HUES6 (cell line): ENCODE measurements around the gene SLC25A21.

Experiments
- H3K27ac ChIP-seq: 2 replicates; pipeline ENCODE4 v1.7.0; 2013; ENCODE audit warnings: low read depth, mild to moderate bottlenecking, low read length, inconsistent platforms
- H3K27me3 ChIP-seq: 2 replicates; pipeline ENCODE4 v1.6.1; 2013; ENCODE audit warnings: low read length; ENCODE audit not compliant: control insufficient read depth, insufficient read depth
- H3K36me3 ChIP-seq: 2 replicates; pipeline ENCODE4 v1.6.1; 2013; ENCODE audit warnings: low read length; ENCODE audit not compliant: control insufficient read depth, insufficient read depth
- H3K4me1 ChIP-seq: 2 replicates; pipeline ENCODE4 v1.6.1; 2013; ENCODE audit warnings: low read length; ENCODE audit not compliant: control insufficient read depth, insufficient read depth
- H3K4me3 ChIP-seq: 2 replicates; pipeline ENCODE4 v1.5.1; 2013; ENCODE audit warnings: low read depth, low read length
- H3K9ac ChIP-seq: one replicate; pipeline ENCODE4 v1.6.1; 2013; ENCODE audit warnings: mild to moderate bottlenecking, low read length
- H3K9me3 ChIP-seq: 2 replicates; pipeline ENCODE4 v1.6.1; 2013; ENCODE audit warnings: low read depth, low read length; ENCODE audit not compliant: control insufficient read depth, insufficient read depth

Gene SLC25A21

DNA sequence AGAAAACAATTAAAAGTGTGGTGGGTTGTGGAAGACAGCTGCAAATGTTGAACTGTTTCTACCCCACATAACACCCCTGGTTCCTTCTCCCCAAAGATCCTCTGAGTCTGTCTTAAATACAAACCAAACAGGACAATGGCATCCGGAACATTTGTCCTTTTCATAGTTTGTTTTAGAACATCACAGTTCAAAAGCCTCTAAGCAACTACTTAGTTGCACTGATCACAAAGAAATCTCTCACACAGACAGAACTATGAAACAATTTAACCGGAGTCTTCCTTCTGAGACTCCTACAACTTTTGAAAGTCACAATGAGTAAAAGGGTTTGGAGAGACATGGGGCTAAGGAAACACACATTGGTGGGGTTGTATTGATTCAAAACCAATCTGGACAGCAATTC, 125.6 kb downstream of the SLC25A21 start:
- no peak overlapping the region for H3K4me3 ChIP-seq
- no peaks in the 10 kb centered on the region; the same call in 1 of the 2 replicates for H3K4me1 ChIP-seq
- no peaks in the 10 kb centered on the region for H3K36me3 ChIP-seq
- no peaks in the 10 kb centered on the region for H3K9me3 ChIP-seq
- H3K27ac ChIP-seq: no peak overlapping the region
- no peak overlapping the region for H3K9ac ChIP-seq
- no peaks in the 10 kb centered on the region for H3K27me3 ChIP-seq

DNA sequence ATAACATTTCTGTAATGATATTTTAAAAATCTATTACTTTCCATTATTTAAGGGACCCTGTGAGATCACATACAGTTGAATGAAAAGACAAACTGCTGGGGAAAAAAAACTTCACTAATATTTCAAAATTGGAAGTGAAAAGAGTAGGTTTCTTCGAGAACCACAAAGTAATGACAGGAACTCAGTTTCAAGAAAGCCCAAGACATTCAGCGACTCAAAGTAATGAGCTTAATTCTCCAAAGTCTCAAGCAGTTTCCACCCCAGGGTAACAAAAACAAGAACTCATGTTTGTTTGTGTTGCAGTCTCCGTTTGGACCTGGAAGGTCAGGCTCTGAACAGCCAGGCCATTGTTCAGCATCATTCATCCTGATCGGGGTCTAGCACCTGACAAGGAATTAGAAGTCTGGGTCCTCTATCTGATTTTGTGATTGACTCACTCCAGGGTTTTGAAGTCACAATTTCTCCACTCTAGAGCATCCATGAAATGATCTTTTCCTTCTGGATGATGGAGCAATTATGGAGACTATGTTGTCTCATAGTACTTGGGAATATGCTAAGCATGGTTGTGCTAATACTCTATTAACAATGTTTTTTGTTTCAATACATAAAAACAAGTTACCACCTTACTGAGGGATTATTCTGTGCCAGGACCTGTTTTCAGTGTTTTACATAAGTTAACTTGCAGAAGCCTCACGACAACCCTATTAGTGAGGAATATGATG, 126.9 kb downstream of the SLC25A21 start:
- no peak overlapping the region for H3K4me3 ChIP-seq
- H3K27ac ChIP-seq: no peak overlapping the region
- H3K4me1 ChIP-seq: no peaks in the 10 kb centered on the region
- H3K9me3 ChIP-seq: no peaks in the 10 kb centered on the region
- H3K9ac ChIP-seq: no peak overlapping the region
- H3K36me3 ChIP-seq: no peaks in the 10 kb centered on the region
- no peaks in the 10 kb centered on the region for H3K27me3 ChIP-seq

DNA sequence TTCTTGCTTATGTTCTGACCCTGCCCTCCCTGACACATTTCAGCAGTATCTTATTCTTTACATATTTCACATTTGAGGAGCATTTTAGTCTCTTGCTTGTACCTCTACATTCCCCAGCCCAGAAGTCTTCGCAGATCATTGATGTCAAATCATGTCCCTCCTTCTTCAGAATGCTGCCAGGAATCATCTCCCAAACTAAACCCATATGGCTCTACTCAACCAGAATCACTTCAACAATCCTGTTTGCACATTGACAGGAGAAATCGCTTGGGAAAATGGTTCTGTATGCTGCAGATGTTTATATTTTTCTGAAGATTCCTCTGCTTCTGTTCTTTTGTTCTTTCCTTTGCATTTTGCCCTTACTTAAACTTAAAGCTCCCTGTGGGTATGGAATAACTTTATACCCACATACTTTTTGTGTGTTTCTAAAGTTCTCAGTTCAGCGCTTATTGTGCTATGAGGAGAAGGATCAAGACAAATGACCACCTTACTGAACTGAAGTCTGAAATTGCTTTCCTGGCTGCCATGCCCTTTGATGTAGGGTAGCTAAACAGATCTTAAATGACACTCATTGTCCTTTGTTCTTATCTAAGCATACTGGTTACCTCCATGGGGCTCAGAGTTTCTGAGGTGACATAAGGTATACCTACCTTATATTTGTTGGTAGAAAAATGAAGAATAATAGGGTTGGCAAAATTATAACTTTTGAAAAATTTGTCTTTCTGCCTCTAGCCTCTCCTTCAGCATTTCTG, 134.6 kb downstream of the SLC25A21 start:
- H3K27ac ChIP-seq: no peak overlapping the region
- no peak overlapping the region for H3K9ac ChIP-seq
- H3K36me3 ChIP-seq: no peaks in the 10 kb centered on the region

GRCh38 chr14:37036669-37037341, 135.6 kb downstream of the SLC25A21 start:
- no peak overlapping the region for H3K9ac ChIP-seq
- H3K9me3 ChIP-seq: no peaks in the 10 kb centered on the region
- H3K36me3 ChIP-seq: no peaks in the 10 kb centered on the region
- H3K27me3 ChIP-seq: no peaks in the 10 kb centered on the region
- no peak overlapping the region for H3K27ac ChIP-seq
- H3K4me3 ChIP-seq: no peak overlapping the region
- H3K4me1 ChIP-seq: peaks cover 17% of the 10 kb centered on the region

More for the DNA sequence above, 134.6 kb downstream of the SLC25A21 start:
- peaks cover 17% of the 10 kb centered on the region for H3K4me1 ChIP-seq
- no peaks in the 10 kb centered on the region for H3K9me3 ChIP-seq
- no peak overlapping the region for H3K4me3 ChIP-seq
- no peaks in the 10 kb centered on the region for H3K27me3 ChIP-seq

DNA sequence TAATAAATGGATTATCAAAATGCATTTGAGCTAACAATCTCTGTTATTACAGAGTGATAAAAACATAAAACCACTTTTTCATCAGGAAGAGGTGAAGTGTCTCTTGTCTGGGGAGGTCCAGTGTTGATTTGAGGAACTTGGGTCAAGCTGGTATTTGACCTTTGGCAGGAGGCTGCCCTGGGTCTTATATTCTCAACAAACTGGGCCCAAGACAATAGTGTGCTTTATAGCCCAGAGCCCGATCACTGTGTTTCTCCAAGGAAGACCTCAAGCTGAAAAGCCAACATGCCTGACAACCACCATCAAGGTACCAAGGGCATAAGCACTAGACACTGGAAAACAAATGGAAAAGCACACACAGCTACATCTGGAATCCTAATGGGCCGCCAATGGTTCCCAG, 137.0 kb downstream of the SLC25A21 start:
- H3K36me3 ChIP-seq: no peaks in the 10 kb centered on the region
- no peak overlapping the region for H3K4me3 ChIP-seq
- no peak overlapping the region for H3K27ac ChIP-seq
- no peaks in the 10 kb centered on the region for H3K9me3 ChIP-seq
- peaks cover 21% of the 10 kb centered on the region for H3K4me1 ChIP-seq
- H3K9ac ChIP-seq: no peak overlapping the region
- H3K27me3 ChIP-seq: no peaks in the 10 kb centered on the region

DNA sequence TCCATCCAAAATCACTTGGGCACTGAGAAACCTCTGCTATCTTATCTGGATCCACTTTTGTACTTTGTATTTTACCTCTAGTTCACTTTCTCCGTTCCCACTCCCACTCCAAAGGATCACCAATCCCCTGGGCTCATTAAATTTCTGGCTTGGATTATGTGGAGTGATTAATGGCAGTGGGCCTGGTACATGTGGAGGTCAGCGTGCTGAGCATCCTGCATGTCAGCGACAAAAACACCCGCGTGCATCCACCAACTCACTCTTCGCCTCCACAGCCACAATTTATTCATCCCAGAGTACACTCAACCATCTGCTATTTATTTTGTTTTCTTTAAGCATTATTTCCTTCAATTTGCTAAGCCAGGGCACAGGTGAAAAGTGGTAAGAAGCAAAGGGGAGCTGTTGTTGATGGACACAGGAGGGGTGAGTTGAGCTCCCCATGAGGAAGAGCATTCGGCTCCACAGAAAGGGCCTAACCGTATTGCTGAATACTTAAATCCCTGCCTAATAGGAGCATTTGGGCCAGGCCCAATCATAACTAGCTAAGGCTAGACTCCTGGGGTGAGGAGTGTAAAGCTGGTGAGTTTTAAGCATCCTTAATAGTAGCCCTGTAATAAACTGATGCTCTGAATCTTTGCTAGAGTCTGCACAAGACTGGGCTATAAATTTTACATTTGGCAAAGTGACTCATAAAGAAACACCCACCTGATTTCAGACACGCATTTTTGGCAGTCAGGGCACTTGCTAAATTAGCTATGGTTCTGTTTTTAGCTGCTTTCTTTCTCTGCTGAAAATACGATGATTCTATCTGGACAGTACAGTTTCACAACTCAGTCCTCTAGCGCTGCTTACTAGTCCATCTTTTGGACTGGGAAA, 137.8 kb downstream of the SLC25A21 start:
- H3K27me3 ChIP-seq: no peaks in the 10 kb centered on the region
- no peak overlapping the region for H3K27ac ChIP-seq
- H3K9me3 ChIP-seq: no peaks in the 10 kb centered on the region
- H3K9ac ChIP-seq: no peak overlapping the region
- no peak overlapping the region for H3K4me3 ChIP-seq
- H3K4me1 ChIP-seq: peaks cover 21% of the 10 kb centered on the region
- no peaks in the 10 kb centered on the region for H3K36me3 ChIP-seq

GRCh38 chr14:37032863-37033262, 139.5 kb downstream of the SLC25A21 start:
- Histone ChIP-seq H3K4me1 (peaks cover 21% of the 10 kb centered on the region), H3K4me3 (no peak overlapping the region), H3K27me3 (no peaks in the 10 kb centered on the region), H3K9me3 (no peaks in the 10 kb centered on the region), H3K36me3 (no peaks in the 10 kb centered on the region), H3K9ac (no peak overlapping the region), H3K27ac (no peak overlapping the region)

GRCh38 chr14:37027188-37027824, 145.1 kb downstream of the SLC25A21 start:
- Histone ChIP-seq H3K4me1 (peaks cover 4% of the 10 kb centered on the region; the same call in 1 of the 2 replicates), H3K27me3 (no peaks in the 10 kb centered on the region), H3K4me3 (no peak overlapping the region), H3K36me3 (no peaks in the 10 kb centered on the region), H3K9me3 (no peaks in the 10 kb centered on the region), H3K9ac (no peak overlapping the region), H3K27ac (no peak overlapping the region)

- H3K27me3 ChIP-seq: no peaks in the 10 kb centered on the region
- H3K27ac ChIP-seq: no peak overlapping the region
- H3K36me3 ChIP-seq: no peaks in the 10 kb centered on the region
- no peak overlapping the region for H3K9ac ChIP-seq
- no peaks in the 10 kb centered on the region for H3K9me3 ChIP-seq
- no peak overlapping the region for H3K4me3 ChIP-seq
- no peaks in the 10 kb centered on the region for H3K4me1 ChIP-seq
These were observed 148.4 kb downstream of the SLC25A21 start for GRCh38 chr14:37023875-37024565.

DNA sequence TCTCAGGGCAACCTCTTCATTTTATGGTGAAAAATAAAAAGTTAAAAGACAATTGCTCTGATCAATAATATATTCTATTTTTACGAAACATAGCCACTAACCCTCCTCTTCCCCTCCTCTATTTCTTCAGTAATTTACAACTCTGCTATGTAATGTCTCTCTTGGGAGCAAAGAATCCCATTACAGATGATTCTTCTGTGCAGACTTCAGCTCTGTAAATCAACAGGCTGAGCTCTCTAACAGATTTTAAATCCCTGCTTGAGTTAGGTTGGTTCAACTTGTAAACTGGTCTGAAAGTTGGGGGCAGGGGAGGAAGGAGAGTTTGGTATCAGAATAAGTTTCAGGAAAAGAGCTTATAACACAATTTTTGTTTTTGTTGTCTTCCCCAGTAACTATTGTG, 151.0 kb downstream of the SLC25A21 start:
- no peaks in the 10 kb centered on the region for H3K9me3 ChIP-seq
- no peaks in the 10 kb centered on the region for H3K36me3 ChIP-seq
- H3K27me3 ChIP-seq: no peaks in the 10 kb centered on the region
- H3K4me1 ChIP-seq: no peaks in the 10 kb centered on the region
- no peak overlapping the region for H3K9ac ChIP-seq
- H3K27ac ChIP-seq: no peak overlapping the region
- no peak overlapping the region for H3K4me3 ChIP-seq
